GM12873 (cell line): Measurements from ENCODE around the gene PLA2G6.

Source experiments
- TF ChIP-seq, protein P1 (sequence below): IDR thresholded peaks from 2 replicates; pipeline ENCODE4 v1.5.1; 2012; ENCODE audit warnings: low read depth, mild to moderate bottlenecking, moderate library complexity, low read length, control low read depth; ENCODE audit not compliant: insufficient read depth; ENCODE audit errors: missing control alignments

The PLA2G6 gene

DNA sequence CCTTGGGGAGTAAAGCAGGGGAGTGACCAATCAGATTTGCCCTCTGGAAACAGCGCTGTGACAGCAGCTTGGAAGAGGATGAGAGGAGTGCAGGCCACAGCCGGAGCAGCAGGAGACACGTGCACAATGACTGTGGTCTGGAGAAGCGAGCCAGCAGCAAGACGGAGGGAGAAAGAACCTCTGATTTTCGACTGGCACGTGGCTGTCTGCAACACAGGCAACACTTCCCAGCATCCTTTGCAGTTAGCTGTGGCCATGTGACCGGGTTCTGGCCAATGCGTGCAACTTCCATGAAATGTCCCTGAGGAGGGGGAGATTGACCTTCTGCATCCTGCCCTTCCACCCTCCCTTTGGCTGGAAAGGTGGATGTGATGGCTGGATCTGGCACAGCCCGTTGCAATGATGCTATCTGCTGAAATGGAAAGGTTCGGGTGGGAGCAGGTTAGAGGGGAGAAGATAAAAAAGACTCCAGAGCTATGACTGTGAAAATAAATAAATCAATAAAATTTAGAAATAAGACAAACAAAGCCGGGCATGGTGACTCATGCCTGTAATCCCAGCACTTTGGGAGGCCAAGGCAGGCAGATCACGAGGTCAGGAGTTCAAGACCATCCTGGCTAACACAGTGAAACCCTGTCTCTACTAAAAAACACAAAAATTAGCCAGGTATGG is 15.6 kb downstream of the PLA2G6 start:
- TF ChIP-seq, protein P1, sequence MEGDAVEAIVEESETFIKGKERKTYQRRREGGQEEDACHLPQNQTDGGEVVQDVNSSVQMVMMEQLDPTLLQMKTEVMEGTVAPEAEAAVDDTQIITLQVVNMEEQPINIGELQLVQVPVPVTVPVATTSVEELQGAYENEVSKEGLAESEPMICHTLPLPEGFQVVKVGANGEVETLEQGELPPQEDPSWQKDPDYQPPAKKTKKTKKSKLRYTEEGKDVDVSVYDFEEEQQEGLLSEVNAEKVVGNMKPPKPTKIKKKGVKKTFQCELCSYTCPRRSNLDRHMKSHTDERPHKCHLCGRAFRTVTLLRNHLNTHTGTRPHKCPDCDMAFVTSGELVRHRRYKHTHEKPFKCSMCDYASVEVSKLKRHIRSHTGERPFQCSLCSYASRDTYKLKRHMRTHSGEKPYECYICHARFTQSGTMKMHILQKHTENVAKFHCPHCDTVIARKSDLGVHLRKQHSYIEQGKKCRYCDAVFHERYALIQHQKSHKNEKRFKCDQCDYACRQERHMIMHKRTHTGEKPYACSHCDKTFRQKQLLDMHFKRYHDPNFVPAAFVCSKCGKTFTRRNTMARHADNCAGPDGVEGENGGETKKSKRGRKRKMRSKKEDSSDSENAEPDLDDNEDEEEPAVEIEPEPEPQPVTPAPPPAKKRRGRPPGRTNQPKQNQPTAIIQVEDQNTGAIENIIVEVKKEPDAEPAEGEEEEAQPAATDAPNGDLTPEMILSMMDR, result no peak

GRCh38 chr22:38164551-38164918 is 17.1 kb downstream of the PLA2G6 start:
- TF ChIP-seq, protein P1, result no peak

DNA sequence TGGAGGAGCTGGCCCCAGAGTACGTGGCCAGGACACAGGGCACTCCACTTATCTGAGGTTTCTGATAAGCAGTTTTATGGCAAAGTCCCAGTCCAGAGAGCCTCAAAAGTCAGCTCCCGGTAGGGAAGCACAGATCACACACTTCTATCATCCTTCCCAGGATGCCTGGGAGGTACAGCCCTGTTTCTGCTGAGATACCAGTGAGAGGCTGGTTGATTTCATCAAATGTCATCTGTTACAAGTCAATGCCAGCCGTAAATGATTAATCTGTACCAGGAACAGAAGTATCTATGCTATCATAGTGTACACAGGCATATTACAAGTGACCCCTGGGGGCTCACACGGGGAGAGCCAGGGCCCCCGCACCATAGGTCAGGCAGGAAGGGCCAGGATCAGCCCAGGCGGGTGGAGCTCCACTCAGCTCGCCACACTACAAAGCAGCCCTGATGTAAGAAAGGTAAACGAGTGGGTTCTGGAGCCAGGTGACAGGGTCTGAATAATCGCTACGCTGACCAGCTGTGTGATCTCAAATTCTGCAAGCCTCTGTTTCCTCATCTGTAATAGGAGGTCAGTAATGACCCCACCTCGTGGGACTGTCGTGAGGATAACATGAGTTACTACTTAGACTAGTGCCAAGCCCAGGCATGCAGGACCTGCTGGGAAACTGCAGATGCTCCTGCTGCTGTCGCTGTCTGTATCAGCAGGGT is 17.6 kb downstream of the PLA2G6 start:
- TF ChIP-seq, protein P1, result no peak

GRCh38 chr22:38162881-38163843 is 18.5 kb downstream of the PLA2G6 start:
- TF ChIP-seq, protein P1, result no peak

DNA sequence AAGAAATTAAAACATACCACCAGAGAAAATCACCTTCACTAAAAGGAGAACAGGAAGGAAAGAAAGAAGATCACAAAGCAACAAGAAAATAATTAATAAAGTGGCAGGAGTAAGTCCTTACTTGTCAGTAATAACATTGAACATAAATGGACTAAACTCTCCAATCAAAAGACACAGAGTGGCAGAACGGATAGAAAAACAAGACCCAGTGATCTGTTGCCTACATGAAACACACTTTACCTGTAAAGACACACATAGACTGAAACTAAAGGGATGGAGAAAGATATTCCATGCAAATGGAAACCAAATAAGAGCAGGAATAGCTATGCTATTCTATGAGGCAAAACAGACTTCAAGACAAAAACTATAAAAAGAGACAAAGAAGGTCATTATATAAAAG is 25.9 kb downstream of the PLA2G6 start:
- TF ChIP-seq, protein P1, result no peak

- TF ChIP-seq, protein P1, result no peak
Measured at GRCh38 chr22:38153821-38154562, 27.6 kb downstream of the PLA2G6 start.
